Measurements from ENCODE around the gene NR3C2. TPM values are rescaled to one million over a fixed set of nuclear protein-coding genes. Genes with fewer than 3 reads are reported as not detected.

Gene NR3C2
- polyA plus RNA-seq, 1 donor from 2014 or later = 0.06 TPM

DNA sequence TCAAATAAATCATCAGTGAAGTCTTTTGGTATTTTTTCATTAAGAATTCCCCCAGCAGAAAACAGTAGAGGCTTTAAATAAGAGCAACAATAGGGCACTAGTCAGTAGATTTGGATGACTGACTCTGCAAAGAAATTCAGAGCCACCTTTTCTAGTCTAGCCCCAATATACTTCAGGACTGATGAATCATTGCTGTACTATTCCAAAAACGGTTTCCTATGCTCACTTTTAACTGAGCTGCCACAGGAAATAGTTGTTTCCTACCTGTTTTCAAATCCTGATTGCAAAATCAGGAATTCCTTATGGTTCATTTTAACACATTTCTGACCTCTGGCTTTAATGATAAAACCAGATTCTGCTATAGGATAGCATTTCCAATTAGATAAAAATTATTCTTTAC, 171.6 kb downstream of the NR3C2 start:
- H3K27ac ChIP-seq (ENCODE audit: low read length) = no peak overlapping the region

DNA sequence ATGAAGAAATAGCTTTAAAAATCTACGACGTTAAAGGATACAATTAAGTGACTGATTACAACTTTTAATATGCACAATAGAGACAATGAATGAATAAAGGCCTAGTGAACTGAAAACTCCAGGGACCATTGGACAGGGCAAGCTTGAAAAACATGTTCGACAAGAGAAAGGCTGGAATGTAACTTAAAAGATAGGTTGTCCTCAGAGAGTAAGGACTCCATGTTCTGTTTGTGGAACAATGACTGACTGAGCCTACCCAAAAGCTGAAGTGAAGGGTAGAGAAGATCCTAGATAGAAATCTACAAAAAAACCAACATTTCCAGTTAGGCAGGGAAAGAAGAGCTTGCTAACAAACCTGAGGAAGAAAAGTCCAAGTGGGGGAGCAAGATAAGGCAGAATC, 173.4 kb downstream of the NR3C2 start:
- no peak overlapping the region for H3K4me3 ChIP-seq (ENCODE audit: low read length)
- H3K9me3 ChIP-seq (ENCODE audit: low read length) = no peaks in the 10 kb centered on the region
- H3K27me3 ChIP-seq (ENCODE audit: insufficient read depth, low read depth, low read length) = no peaks in the 10 kb centered on the region
- H3K27ac ChIP-seq (ENCODE audit: low read length) = no peak overlapping the region
- H3K79me2 ChIP-seq (replicated peaks; ENCODE audit: insufficient read depth, low read length) = no peaks in the 10 kb centered on the region
- H3K9me2 ChIP-seq (ENCODE audit: insufficient read depth, low read length) = no peaks in the 10 kb centered on the region
- H3K4me2 ChIP-seq (ENCODE audit: low read length) = no peak overlapping the region
- no peaks in the 10 kb centered on the region for H3F3A ChIP-seq (ENCODE audit: insufficient read depth, low read length, poor library complexity, severe bottlenecking)
- H4K20me1 ChIP-seq (ENCODE audit: insufficient read depth) = no peaks in the 10 kb centered on the region
- H3K9ac ChIP-seq (ENCODE audit: low read length) = no peak overlapping the region
- no peak overlapping the region for H2AFZ ChIP-seq (ENCODE audit: low read depth, low read length)
- H3K36me3 ChIP-seq (ENCODE audit: insufficient read depth, low read length) = no peaks in the 10 kb centered on the region
- TF ChIP-seq RAD21 (conservative IDR thresholded peaks at IDR 0.05) = no peak
- TF ChIP-seq, protein P1, sequence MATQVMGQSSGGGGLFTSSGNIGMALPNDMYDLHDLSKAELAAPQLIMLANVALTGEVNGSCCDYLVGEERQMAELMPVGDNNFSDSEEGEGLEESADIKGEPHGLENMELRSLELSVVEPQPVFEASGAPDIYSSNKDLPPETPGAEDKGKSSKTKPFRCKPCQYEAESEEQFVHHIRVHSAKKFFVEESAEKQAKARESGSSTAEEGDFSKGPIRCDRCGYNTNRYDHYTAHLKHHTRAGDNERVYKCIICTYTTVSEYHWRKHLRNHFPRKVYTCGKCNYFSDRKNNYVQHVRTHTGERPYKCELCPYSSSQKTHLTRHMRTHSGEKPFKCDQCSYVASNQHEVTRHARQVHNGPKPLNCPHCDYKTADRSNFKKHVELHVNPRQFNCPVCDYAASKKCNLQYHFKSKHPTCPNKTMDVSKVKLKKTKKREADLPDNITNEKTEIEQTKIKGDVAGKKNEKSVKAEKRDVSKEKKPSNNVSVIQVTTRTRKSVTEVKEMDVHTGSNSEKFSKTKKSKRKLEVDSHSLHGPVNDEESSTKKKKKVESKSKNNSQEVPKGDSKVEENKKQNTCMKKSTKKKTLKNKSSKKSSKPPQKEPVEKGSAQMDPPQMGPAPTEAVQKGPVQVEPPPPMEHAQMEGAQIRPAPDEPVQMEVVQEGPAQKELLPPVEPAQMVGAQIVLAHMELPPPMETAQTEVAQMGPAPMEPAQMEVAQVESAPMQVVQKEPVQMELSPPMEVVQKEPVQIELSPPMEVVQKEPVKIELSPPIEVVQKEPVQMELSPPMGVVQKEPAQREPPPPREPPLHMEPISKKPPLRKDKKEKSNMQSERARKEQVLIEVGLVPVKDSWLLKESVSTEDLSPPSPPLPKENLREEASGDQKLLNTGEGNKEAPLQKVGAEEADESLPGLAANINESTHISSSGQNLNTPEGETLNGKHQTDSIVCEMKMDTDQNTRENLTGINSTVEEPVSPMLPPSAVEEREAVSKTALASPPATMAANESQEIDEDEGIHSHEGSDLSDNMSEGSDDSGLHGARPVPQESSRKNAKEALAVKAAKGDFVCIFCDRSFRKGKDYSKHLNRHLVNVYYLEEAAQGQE (IDR thresholded peaks at IDR 0.05; ENCODE audit: borderline replicate concordance) = no peak
- no peak for TF ChIP-seq MXI1 (conservative IDR thresholded peaks at IDR 0.05; ENCODE audit: poor library complexity, severe bottlenecking)
- TF ChIP-seq EZH2 (IDR thresholded peaks at IDR 0.05; ENCODE audit: borderline replicate concordance, insufficient read depth, low read length, poor library complexity, severe bottlenecking) = no peak
- no peak for TF ChIP-seq CTCF (IDR thresholded peaks at IDR 0.05; ENCODE audit: poor library complexity, severe bottlenecking)
- no peak for TF ChIP-seq SMC3 (conservative IDR thresholded peaks at IDR 0.05; ENCODE audit: poor library complexity)
- no peak for TF ChIP-seq TAF1 (IDR thresholded peaks at IDR 0.05; ENCODE audit: low read depth)
- no peak for TF ChIP-seq POLR2AphosphoS5 (IDR thresholded peaks at IDR 0.05)
- TF ChIP-seq EP300 (conservative IDR thresholded peaks at IDR 0.05; ENCODE audit: poor library complexity, severe bottlenecking) = no peak

More for the DNA sequence above, 171.6 kb downstream of the NR3C2 start:
- H3K4me3 ChIP-seq (ENCODE audit: low read length) = no peak overlapping the region
- no peaks in the 10 kb centered on the region for H4K20me1 ChIP-seq (ENCODE audit: insufficient read depth)
- no peaks in the 10 kb centered on the region for H3K9me3 ChIP-seq (ENCODE audit: low read length)
- no peak overlapping the region for H2AFZ ChIP-seq (ENCODE audit: low read depth, low read length)
- no peaks in the 10 kb centered on the region for H3K9me2 ChIP-seq (ENCODE audit: insufficient read depth, low read length)
- H3K9ac ChIP-seq (ENCODE audit: low read length) = no peak overlapping the region
- no peaks in the 10 kb centered on the region for H3K27me3 ChIP-seq (ENCODE audit: insufficient read depth, low read depth, low read length)
- TF ChIP-seq, protein P1 (IDR thresholded peaks at IDR 0.05; ENCODE audit: borderline replicate concordance) = no peak
- TF ChIP-seq RAD21 (conservative IDR thresholded peaks at IDR 0.05) (no peak), POLR2AphosphoS5 (IDR thresholded peaks at IDR 0.05) (no peak), CTCF (IDR thresholded peaks at IDR 0.05; ENCODE audit: poor library complexity, severe bottlenecking) (no peak), EZH2 (IDR thresholded peaks at IDR 0.05; ENCODE audit: borderline replicate concordance, insufficient read depth, low read length, poor library complexity, severe bottlenecking) (no peak), SMC3 (conservative IDR thresholded peaks at IDR 0.05; ENCODE audit: poor library complexity) (no peak), EP300 (conservative IDR thresholded peaks at IDR 0.05; ENCODE audit: poor library complexity, severe bottlenecking) (no peak), TAF1 (IDR thresholded peaks at IDR 0.05; ENCODE audit: low read depth) (no peak), MXI1 (conservative IDR thresholded peaks at IDR 0.05; ENCODE audit: poor library complexity, severe bottlenecking) (no peak)
- H3K79me2 ChIP-seq (replicated peaks; ENCODE audit: insufficient read depth, low read length) = no peaks in the 10 kb centered on the region
- H3K4me2 ChIP-seq (ENCODE audit: low read length) = no peak overlapping the region
- H3K36me3 ChIP-seq (ENCODE audit: insufficient read depth, low read length) = no peaks in the 10 kb centered on the region
- no peaks in the 10 kb centered on the region for H3F3A ChIP-seq (ENCODE audit: insufficient read depth, low read length, poor library complexity, severe bottlenecking)

All from neural cell (in vitro differentiated cells).